Epidermal melanocyte (primary cell): ENCODE data around the gene PADI4.

Source experiments
- DNase-seq: peaks from one replicate; pipeline ENCODE4 v3.0.0; 2011; ENCODE audit warnings: low spot score; ENCODE audit not compliant: insufficient read length

Gene PADI4

GRCh38 chr1:17307946-17308345 is at the start of gene PADI4:
TSS of gene PADI4 (plus strand) at chr1:17308197. CDS start at chr1:17308223, 26 bp downstream.
- DNase-seq: no peak

GRCh38 chr1:17258758-17259130 is 49.3 kb upstream of the PADI4 start:
- DNase-seq: no peak

- DNase-seq: no peak
These were observed 48.6 kb upstream of the PADI4 start for GRCh38 chr1:17259233-17259873.

GRCh38 chr1:17260264-17260663 is 47.7 kb upstream of the PADI4 start:
- no peak for DNase-seq

- DNase-seq: no peak
These were observed 47.3 kb upstream of the PADI4 start for GRCh38 chr1:17260738-17261137.

- no peak for DNase-seq
These were observed 44.1 kb upstream of the PADI4 start for GRCh38 chr1:17263936-17264335.

- DNase-seq: no peak
These were observed 43.5 kb upstream of the PADI4 start for GRCh38 chr1:17264470-17264869.

GRCh38 chr1:17265162-17265561 is 42.8 kb upstream of the PADI4 start:
- DNase-seq: no peak

GRCh38 chr1:17265950-17266349 is 42.0 kb upstream of the PADI4 start:
- DNase-seq: no peak

- no peak for DNase-seq
These were observed 36.9 kb upstream of the PADI4 start for GRCh38 chr1:17270891-17271765.

GRCh38 chr1:17272066-17272465 is 35.9 kb upstream of the PADI4 start:
- DNase-seq: no peak

GRCh38 chr1:17272646-17273045 is 35.4 kb upstream of the PADI4 start:
- DNase-seq: no peak

- no peak for DNase-seq
These were observed 34.9 kb upstream of the PADI4 start for GRCh38 chr1:17273096-17273495.

GRCh38 chr1:17274186-17275170 is 33.5 kb upstream of the PADI4 start:
- DNase-seq: peak; percentile 53

- no peak for DNase-seq
These were observed 31.4 kb upstream of the PADI4 start for GRCh38 chr1:17276568-17276967.

GRCh38 chr1:17277511-17278159 is 30.4 kb upstream of the PADI4 start:
- DNase-seq: no peak

- DNase-seq: no peak
These were observed 28.8 kb upstream of the PADI4 start for GRCh38 chr1:17278996-17279830.

- no peak for DNase-seq
These were observed 27.6 kb upstream of the PADI4 start for GRCh38 chr1:17280436-17280835.

- no peak for DNase-seq
These were observed 27.1 kb upstream of the PADI4 start for GRCh38 chr1:17280894-17281293.

- DNase-seq: no peak
These were observed 26.2 kb upstream of the PADI4 start for GRCh38 chr1:17281775-17282181.
